Stimulated activated CD8-positive, alpha-beta memory T cell treated with anti-CD3 and anti-CD28 coated beads, Interleukin-15, amount 100 ng/mL, for 1 hour (primary cell): Measurements from ENCODE around the gene LSM7.
"Not testable (repeated sequence)": the region's sequence is repeated elsewhere in the genome, so short reads cannot be mapped to it uniquely, and the experiment has no call there.

ENCODE experiments used
- DNase-seq: peaks from one replicate; pipeline ENCODE4 v3.0.0-alpha.2; 2020; ENCODE audit warnings: low read depth

LSM7 gene

DNA sequence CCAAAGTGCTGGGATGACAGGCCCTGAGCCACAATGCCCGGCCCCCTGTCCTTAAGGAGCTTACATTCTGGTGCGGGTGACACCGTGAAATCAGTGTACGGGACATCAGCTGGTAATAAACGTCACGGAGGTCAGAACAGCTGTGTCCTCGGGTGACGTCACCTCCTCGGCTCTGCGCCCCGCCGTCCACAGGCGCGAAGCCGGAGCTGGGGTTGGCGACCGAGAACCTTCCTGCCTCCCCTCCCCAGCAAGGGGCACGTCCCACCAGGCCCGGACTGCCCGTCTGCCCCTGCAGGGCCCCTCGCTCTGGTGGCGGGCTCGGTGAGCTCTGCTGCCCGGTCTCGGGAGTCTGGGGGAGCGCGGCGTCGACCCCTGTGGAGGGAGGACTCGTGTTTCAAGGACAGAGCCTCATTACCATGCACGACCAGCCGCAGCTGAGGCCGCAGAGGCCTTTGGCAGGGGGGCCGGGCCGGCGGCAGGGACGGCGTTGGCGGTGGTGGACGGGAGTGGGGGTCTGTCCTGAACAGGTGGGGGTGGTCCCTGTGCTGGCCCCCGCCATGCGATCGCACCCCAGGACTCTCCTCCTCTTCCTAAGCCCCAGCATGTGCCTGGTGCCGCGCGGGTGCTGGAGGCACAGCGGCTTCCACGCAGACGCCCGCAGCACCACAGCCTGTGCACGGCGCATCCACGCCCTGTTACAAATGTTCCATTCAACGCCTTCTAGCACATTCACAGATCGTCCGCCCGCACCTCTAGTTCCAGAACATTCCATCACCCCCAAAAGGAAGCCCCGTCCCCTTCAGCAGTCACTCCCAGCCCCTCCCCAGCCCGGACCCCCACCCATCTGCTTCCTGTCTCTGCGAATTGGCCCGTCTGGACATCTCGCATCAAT, 25.8 kb downstream of the LSM7 start:
- DNase-seq: no peak

DNA sequence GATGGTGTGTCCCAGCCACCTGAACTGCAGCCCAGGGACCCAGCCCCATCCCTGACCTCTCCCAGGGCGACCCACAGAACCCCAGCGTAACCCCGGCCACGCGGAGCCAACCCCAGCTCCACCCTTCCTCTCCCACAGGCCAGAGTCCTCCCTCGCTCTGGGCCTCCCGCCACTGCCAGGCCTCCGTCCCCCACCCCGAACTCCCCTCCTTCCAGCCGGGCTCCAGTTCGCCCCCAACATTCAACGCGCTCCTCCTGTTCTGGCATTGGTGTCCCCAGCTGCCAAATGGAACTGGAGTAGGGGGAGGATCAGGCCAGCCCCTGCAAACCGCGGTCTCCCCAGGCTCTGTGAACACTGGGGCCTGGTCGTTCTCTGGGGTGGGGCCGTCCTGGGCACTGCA, 27.9 kb downstream of the LSM7 start:
- DNase-seq: no peak

DNA sequence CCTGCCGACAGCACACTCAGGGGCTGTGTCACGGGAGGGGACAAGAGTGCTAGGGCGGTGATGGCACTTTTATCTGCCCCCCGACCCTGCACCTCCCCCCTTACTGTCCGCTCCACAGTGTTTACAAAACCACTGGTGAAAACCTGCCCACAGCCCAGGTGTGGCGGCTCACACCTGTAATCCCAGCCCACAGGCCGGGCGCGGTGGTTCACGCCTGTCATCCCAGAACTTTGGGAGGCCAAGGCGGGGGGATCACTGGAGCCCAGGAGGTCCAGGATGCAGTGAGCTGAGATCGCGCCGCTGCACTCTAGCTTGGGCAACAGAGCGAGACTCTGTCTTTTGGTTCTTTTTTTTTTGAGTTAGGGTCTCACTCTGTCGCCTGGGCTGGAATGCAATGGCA, 32.2 kb downstream of the LSM7 start:
- DNase-seq: no peak

DNA sequence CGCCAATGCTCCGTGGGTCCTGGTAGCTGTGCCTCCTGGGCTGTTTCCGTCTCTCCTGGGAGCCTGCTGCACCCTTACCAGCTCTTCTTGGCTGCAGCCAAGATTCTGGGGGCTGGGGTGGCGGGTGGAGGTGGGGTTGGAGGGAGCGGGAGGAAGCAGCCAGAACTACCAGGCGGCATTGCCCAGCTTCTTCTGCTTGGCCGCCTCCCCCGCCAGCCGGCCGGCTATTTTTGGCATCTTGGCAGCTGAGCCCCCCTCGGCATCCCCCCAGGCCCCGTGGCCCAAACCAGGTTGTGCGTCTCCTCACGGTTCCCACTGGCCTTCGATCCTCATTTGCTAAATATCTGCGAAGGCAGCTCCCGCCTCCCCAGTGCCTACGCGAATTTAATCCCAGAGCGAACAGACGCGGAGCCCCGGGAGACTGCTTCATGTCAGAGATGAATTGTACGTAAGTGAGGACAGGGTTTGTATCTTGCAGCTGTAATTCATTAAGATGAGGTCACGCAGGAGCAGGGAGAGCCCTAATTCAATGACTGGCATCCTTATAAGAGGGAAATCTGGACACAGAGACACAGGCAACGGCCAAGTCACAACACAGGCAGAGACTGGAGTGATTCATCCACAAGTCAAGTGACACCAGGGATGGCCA, 33.6 kb downstream of the LSM7 start:
- no peak for DNase-seq

DNA sequence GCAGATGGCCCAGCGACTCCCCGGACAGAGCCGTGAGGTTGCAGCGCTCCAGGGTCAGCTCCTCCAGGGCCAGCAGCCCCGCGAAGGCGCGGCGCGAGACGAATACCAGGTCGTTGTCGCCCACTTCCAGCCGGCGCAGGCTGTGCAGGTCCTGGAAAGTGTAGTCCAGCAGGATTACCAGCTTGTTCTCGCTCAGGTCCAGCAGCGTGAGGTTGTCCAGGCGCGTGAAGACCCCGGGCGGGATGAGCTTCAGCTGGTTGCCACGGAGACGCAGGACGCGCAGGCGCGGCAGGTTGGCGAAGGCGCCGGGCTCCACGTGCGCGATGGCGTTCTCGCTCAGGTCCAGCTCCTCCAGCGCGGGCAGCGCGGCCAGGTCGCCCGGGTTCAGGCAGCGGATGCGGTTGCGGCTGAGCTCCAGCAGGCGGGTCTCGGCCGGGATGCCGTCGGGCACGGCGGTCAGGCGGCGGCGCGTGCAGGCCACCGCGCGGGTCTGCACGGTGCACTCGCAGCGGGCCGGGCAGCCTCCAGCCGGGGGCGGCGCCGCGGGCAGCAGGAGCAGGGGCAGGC, 37.1 kb downstream of the LSM7 start:
- DNase-seq: no peak

DNA sequence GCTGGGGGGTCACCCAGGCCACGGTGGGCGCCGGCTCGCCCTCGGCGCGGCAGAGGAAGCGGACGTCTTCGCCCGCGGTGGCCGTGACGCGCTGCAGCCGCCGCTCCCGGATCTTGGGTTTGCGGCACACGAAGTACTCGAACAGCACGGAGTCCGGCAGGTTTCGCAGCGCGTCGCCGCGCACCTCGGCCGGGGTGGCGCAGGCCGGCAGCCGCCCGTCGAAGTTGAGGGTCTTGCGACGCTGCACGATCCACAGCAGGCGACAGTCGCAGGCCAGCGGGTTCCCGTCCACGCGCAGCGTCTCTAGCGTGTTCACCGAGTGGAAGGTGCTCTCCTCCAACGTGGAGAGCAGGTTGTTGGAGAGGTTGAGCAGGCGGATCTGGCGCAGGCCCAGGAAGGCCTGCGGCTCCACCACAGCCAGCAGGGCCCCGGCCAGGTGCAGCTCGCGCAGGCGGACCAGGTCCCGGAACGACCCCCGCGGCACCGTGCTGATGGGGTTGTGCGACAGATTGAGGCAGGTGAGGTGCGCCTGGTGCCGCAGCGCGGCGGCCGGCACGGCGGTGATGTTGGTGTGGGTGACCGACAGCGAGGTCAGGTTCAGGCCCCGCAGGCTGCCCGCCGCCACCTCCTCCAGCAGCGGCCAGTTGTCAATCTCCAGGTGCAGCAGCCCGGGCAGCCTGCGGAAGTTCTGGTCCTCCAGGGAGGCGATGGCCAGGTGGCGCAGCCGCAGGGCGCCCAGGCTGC, 37.8 kb downstream of the LSM7 start:
- no peak for DNase-seq

DNA sequence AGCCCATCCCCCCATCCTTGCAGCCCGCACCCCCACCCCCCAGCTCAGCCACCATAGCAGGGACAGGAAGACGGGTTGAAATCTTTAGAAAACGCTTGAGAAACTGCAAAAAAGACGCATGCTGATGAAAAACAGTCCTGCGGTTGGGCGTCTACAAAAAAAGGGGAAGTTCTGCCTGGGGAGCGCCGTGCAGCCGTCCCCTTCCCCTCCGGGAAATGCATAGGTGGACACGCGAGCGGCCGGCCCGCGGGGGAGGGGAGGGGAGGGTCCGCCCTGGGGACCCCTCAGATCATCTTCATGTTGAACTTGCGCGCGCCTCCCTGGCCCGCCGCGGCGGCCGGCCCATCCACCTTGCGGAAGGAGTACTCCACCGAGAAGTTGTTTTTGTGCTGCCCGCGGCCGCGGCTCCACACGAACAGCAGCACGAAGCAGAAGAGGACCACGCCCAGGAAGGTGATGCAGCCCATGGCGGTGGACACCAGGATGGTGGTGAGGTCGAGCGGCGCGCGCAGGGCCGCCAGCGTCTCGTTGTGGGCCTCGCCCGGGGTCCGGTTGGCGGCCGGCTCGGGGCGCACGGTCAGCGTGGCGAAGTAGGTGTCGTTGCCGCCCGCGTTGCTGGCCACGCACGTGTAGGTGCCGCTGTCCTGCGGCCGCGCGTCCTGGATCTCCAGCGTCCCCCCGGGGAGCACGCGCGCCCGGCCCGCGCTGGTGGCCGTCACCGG, 38.5 kb downstream of the LSM7 start:
- DNase-seq: no peak

DNA sequence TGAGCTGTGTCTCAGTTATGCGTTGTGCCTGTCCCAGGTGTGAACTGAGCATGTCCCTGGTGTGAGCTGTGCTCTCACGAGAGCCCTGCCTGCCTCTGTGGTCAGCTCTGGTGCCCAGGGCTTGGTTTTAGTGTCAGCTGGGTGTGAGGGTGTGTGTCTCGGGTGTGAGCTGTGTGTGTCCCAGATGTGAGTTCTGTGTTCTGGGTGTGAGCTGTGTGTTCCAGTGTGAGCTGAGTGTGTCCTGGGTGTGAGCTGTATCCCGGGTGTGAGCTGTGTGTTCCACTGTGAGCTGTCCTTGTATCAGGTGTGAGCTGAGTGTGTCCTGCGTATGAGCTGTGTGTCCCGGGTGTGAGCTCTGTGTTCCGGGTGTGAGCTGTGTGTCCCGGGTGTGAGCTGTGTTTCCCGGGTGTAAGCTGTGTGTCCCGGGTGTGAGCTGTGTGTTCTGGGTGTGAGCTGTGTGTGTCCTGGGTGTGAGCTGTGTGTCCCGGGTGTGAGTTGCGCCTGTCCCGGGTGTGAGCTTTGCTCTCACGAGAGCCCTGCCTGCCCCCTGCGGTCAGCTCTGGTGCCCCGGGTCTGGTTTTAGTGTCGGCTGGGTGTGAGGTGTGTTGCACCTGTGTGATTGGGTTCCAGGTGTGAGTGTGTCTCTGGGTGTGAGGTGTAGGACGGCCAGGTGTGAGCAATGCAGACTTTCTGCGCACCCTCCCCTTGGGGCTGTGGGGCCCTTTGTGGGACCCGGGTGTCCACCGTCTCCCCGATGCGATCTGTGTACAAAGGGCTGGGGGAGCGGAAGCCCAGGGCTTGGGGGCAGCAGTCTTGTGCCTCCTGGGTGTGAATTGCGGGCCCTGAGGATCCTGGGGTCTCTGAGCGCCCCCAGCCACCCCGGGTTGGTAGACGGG, 39.3 kb downstream of the LSM7 start:
- DNase-seq: no peak

DNA sequence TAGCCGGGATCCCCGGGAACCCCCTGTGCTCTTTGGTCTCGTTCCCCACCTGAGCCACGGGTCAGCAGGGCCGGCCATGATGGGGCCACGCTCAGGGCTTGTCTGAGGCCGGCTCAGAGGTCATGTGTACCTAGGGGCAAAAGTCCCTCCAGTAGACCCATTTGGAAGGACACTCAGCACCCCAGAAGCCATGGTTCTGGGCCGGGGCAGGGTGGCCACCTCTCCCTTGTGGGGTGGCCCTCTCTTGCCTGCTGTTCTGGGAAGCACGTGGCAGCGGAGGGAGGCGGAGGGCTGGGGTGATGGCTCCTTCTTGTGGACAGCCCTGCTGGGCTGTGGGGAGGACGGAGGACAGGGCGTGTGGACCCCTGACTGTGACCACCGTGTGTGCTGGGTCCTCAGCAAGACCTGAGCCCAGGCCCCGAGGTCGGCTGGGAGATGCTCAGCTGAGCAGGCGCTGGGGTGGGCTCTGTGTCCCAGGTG, 40.0 kb downstream of the LSM7 start:
- DNase-seq: no peak

DNA sequence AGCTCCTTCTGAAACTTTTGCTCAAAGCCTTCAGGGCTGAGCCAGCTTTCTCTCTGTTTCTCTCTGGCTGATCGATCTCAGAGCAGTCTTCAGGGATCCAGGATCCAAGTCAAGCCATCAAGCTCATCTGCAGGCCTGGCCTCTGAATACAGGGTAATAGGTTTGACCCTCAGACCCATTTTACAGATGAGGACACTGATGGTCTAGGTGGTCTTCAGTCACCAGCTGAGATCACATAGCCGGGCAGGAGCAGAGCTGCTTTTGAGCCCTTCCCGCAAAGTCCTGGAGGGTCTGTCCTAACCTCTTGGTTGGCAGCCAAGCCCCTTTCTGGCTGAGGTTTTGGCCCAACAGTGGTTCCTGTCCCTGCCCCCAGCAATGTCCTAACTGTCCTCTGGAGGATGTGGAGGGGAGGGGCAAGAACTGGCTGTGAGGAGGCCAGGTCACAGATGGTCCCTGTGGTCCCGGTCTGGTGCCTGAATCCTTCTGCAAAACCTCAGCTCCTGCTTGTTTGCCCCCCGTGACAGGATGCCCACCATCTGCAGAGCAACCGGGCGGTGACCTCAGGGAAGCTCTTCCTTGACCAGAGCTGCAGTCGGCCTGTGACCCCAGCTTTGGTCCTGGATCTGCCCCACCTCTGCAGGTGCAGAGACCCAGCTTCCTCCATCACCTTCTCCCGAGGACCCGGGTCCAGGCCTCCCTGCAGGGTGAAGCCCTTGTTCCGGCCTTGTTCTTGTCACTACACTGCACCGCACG, 40.6 kb downstream of the LSM7 start:
- no peak for DNase-seq

DNA sequence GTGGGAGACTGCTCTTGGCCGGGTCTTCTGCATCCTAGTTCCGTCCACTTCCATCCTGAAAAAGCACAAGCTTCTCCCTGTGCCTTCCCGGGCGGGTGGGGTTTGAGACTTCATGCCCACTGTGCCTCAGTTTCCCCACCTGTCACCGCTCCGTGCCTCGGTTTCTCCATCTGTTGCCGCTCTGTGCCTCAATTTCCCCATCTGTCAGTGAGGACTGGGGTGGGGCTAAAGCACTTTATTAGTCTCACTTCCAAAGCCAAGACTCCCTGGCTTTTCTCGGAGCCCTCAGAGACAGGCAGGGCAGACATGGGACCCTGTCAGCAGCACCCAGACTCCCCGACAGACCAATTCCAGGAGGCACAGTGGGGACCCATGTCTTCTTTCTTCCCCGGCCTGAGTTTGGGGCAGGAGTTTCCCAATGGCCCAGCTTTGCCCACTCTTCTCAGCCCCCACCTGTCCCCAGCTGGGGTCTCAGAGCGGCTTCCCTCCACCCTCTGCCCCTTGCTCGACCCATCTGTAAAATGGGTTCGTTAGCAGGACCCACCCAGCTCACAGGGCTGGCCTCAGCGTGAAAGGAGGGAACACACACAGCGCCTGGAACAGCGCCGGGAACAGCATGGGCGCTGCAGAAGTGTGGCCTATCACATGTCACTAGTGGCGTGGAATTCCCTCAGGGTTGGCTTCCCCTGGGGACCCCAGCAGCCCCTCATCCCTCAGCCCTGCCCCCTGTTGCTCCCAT, 41.8 kb downstream of the LSM7 start:
- no peak for DNase-seq

DNA sequence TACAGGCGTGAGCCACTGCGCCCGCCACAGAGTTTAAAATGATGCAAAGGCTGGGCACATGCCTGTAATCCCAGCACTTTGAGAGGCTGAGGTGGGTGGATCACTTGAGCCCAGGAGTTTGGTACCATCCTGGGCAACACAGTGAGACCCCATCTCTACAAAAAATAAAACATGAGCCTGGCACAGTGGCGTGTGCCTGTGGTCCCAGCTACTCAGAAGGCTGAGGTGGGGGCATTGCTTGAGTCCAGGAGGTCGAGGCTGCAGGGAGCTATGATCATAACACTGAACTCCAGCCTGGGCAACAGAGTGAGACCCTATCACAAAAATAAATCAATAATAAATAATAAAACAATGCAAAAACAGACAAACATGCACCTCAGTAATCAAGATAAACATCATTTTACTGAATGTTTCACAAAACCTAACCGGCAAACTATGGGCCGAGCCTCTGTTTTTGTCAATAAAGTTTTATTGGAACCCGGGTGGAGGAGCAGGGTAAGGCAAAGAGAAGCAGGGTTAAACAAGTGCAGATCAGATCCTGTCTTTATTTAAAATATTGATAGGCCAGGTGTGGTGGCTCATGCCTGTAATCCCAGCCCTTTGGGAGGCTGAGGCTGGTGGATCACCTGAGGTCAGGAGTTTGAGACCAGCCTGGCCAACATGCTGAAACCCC, 44.4 kb downstream of the LSM7 start:
- DNase-seq: no peak

DNA sequence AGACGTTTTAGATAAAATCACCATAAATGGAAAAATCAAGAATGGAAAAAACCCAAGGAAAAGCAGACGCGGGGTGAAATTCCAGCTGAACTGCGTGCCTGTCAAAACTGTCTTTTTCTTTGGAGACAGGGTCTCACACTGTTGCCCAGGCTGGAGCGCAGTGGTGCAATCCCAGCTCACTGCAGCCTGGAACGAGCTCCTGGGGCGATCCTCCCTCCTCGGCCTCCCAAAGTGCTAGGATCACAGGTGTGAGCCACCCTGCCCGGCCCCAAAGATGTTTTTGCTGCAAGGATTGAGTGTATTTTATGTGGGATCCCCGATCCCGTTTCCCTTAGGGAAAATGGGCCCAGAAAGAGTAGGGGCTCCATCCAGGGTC, 45.5 kb downstream of the LSM7 start:
- DNase-seq: no peak

DNA sequence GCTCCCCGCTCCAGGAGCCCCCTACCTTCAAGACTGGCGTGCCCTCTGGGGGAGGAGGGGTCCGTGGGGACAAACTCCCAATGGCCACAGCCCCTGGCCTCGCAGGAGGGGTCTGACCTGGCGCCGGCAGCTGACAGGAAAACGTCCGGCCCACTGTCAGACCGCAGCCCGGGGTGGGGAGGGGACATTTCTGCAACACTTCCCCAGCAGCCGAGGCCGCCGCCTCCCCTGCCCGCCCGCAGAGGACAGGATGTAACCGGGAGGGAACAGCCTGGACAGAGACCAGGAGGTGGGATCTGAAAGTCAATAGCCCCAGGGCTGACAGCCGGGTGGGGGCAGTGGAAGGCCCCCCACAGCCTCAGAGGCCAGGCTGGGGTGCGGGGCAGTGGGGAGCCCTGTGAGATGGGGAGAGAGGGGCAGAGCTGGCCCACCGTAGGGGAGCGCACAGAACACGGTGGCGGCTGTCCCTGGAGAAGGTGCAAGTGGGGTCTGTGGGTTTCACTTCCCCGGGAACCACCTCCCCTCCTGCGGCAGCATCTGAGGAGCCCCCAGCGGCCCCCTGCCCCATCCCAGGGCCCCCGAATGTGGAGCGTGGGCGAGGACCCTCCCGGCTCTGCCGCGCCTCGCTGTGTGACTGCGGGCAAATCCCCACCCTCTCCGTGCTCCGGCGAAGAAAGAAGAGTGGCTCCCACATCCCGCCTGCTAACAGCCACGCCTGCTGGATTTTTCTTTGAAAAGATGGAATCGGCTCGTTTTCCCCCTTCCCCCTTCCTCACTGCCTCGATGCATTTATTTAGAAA, 46.1 kb downstream of the LSM7 start, which contains the start of gene PEAK3:
TSS of gene PEAK3 (minus strand) at position 114 of the 800 bp plus-strand sequence. CDS start 1,244 bp downstream, outside the sequence.
- no peak for DNase-seq

DNA sequence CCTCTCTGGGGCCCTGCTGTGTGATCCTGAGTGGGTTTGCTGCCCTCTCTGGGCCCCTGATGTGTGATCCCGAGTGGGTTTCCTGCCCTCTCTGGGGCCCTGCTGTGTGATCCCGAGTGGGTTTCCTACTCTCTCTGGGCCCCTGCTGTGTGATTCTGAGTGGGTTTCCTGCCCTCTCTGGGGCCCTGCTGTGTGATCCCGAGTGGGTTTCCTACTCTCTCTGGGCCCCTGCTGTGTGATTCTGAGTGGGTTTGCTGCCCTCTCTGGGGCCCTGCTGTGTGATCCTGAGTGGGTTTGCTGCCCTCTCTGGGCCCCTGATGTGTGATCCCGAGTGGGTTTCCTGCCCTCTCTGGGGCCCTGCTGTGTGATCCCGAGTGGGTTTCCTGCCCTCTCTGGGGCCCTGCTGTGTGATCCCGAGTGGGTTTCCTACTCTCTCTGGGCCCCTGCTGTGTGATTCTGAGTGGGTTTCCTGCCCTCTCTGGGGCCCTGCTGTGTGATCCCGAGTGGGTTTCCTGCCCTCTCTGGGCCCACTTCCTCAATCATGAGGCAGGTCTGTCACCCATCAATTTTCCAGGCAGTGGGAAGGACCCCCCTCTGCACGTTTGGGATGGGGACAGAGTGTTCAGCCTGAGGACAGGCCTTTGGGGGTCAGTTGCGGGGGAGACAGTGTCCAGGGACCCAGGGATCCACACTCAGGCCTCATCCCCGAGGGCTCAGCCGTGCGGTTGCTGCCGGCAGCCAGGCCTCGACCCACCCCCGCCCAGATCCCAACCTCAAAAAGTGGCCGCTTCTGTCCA, 46.9 kb downstream of the LSM7 start:
- not testable (repeated sequence) for DNase-seq

DNA sequence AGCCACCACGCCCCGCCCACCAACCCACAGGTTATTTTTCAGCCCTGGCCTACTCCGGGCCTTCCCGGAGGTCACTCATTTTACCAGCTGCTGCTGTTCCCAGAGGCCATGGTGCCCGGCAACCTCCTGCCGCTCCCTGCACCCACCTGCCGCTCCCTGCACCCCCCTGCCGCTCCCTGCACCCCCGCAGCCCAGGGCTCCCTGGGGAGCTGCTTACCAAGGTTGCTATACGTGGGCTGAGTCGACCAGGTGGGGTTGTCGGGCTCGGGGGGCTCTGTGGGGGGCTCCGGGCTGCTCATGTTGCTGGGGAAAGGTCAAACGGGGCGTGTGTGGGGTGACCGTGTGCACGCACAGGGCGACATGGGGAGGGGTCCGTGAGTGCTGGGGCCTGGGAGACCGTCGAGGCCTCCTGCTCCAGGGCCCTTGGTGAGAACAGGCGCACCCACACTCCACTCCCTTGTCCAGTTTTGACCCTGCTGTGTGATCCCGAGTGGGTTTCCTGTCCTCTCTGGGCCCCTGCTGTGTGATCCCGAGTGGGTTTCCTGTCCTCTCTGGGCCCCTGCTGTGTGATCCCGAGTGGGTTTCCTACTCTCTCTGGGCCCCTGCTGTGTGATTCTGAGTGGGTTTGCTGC, 47.6 kb downstream of the LSM7 start:
- no peak for DNase-seq
